MM.1S (cell line): Measurements from ENCODE around the gene CBX7.

Source experiments
- CTCF ChIP-seq: fragments of 300-600 bp; sonication (generic); IDR thresholded peaks from 2 replicates; pipeline ENCODE4 v1.5.1; 2016; ENCODE audit warnings: antibody characterized with exemption, low read length, mixed read lengths
- EZH2 ChIP-seq: fragments of 300-600 bp; sonication (generic); optimal IDR thresholded peaks from 2 replicates; pipeline ENCODE3; 2017; ENCODE audit warnings: low read depth, mild to moderate bottlenecking, antibody characterized with exemption, low read length, mixed read lengths
- EZH2phosphoT487 ChIP-seq: fragments of 300-600 bp; sonication (generic); IDR thresholded peaks from 2 replicates; pipeline ENCODE4 v1.6.1; 2018; ENCODE audit warnings: antibody characterized with exemption, low read length

GRCh38 chr22:39142088-39142680 lies 10.3 kb downstream of the CBX7 start:
- TF ChIP-seq EZH2phosphoT487 (no peak), EZH2 (no peak), CTCF (no peak)
